ENCODE data around the gene MARVELD2.
A peak's percentile ranks its signal among the peaks of the same experiment; 100 is the strongest.
"Not testable (repeated sequence)": the region's sequence is repeated elsewhere in the genome, so short reads cannot be mapped to it uniquely, and the experiment has no call there.

Gene MARVELD2

GRCh38 chr5:69414885-69415583, at the start of gene MARVELD2:
Gene MARVELD2 (plus strand): TSS chr5:69415116. CDS start chr5:69419386, 4,270 bp downstream.
- peak; percentile 36 for DNase-seq

GRCh38 chr5:69367697-69368279, 47.1 kb upstream of the MARVELD2 start:
- DNase-seq = no peak

GRCh38 chr5:69368458-69369339, 46.2 kb upstream of the MARVELD2 start:
- peak; percentile 34 for DNase-seq

GRCh38 chr5:69369340-69370121, 45.4 kb upstream of the MARVELD2 start, which contains the start of the genes AK6, RAD17 and TAF9:
Gene AK6 (minus strand): TSS chr5:69369520. CDS start chr5:69369490, 30 bp downstream.
Gene RAD17 (plus strand): TSS chr5:69369818. CDS start chr5:69372209, 2,391 bp downstream.
Gene TAF9 (minus strand): TSS chr5:69369520. CDS start chr5:69365737, 3,783 bp downstream.
- peak; percentile 89 for DNase-seq

- not testable (repeated sequence) for DNase-seq
These were observed 44.6 kb upstream of the MARVELD2 start for GRCh38 chr5:69370335-69370734.

GRCh38 chr5:69372394-69372793, 42.5 kb upstream of the MARVELD2 start:
- no peak for DNase-seq

- no peak for DNase-seq
These were observed 39.9 kb upstream of the MARVELD2 start for GRCh38 chr5:69374911-69375446.

- DNase-seq = no peak
These were observed 36.5 kb upstream of the MARVELD2 start for GRCh38 chr5:69378376-69378775.

- no peak for DNase-seq
These were observed 10.1 kb upstream of the MARVELD2 start for GRCh38 chr5:69404659-69405330.

- DNase-seq = no peak
These were observed 655 bp downstream of the MARVELD2 start for GRCh38 chr5:69415584-69415958.

GRCh38 chr5:69416180-69416579, 1.3 kb downstream of the MARVELD2 start:
- no peak for DNase-seq

- no peak for DNase-seq
These were observed 1.8 kb downstream of the MARVELD2 start for GRCh38 chr5:69416699-69417098.

- no peak for DNase-seq
These were observed 3.6 kb downstream of the MARVELD2 start for GRCh38 chr5:69418554-69418953.

- DNase-seq = no peak
These were observed 16.7 kb downstream of the MARVELD2 start for GRCh38 chr5:69431424-69432303.

- no peak for DNase-seq
These were observed 17.7 kb downstream of the MARVELD2 start for GRCh38 chr5:69432412-69433206.

GRCh38 chr5:69435276-69435884, 20.5 kb downstream of the MARVELD2 start:
- DNase-seq = not testable (repeated sequence)

- no peak for DNase-seq
These were observed 29.3 kb downstream of the MARVELD2 start for GRCh38 chr5:69444127-69444754.

GRCh38 chr5:69449511-69449910, 34.6 kb downstream of the MARVELD2 start:
- no peak for DNase-seq

- DNase-seq = no peak
These were observed 35.2 kb downstream of the MARVELD2 start for GRCh38 chr5:69450116-69450515.

Measured in activated CD8-positive, alpha-beta memory T cell treated with anti-CD3 and anti-CD28 coated beads, Interleukin-2, amount 50 U/mL, for 4 hours (primary cell).